HEK293T (cell line): ENCODE data around the gene DTNBP1.

ENCODE experiments used
- CTCF ChIA-PET: fragments of 350-600 bp; formaldehyde crosslinking; extraction: SDS; loops from one replicate; lab custom pipeline; 2021; ENCODE audit warnings: antibody characterized with exemption, inconsistent platforms; lab: Yijun Ruan, JAX
- POLR2A ChIA-PET: fragments of 350-600 bp; formaldehyde crosslinking; extraction: SDS; loops from one replicate; lab custom pipeline; 2020; ENCODE audit warnings: antibody characterized with exemption, inconsistent platforms; lab: Yijun Ruan, JAX
- DNase-seq: peaks from one replicate; pipeline ENCODE4 v3.0.0; 2012; ENCODE audit warnings: mixed read lengths; ENCODE audit errors: extremely low spot score
- ARNT ChIP-seq: fragments of 450-650 bp; IDR thresholded peaks from 2 replicates; pipeline ENCODE4 v1.6.1; 2017; ENCODE audit warnings: mild to moderate bottlenecking
- BHLHE40 ChIP-seq: fragments of 450-650 bp; IDR thresholded peaks from 2 replicates; pipeline ENCODE4 v1.6.1; 2016; ENCODE audit warnings: mild to moderate bottlenecking, moderate library complexity, borderline replicate concordance
- CTBP1 ChIP-seq: fragments of 450-650 bp; IDR thresholded peaks from 2 replicates; pipeline ENCODE4 v1.6.1; 2016; ENCODE audit warnings: borderline replicate concordance
- ELF4 ChIP-seq: fragments of 450-650 bp; IDR thresholded peaks from 2 replicates; pipeline ENCODE4 v1.6.1; 2017; ENCODE audit warnings: antibody characterized with exemption
- FOXA1 ChIP-seq: fragments of 450-650 bp; IDR thresholded peaks from 2 replicates; pipeline ENCODE4 v1.6.1; 2016; ENCODE audit warnings: mild to moderate bottlenecking
- FOXK2 ChIP-seq: fragments of 450-650 bp; IDR thresholded peaks from 2 replicates; pipeline ENCODE4 v1.6.1; 2016; ENCODE audit warnings: mild to moderate bottlenecking
- FOXM1 ChIP-seq: fragments of 450-650 bp; IDR thresholded peaks from 2 replicates; pipeline ENCODE4 v1.6.1; 2017; ENCODE audit warnings: mild to moderate bottlenecking, borderline replicate concordance
- HDGF ChIP-seq: fragments of 450-650 bp; IDR thresholded peaks from 2 replicates; pipeline ENCODE4 v1.6.1; 2017; ENCODE audit warnings: antibody characterized with exemption, borderline replicate concordance
- L3MBTL2 ChIP-seq: fragments of 450-650 bp; conservative IDR thresholded peaks from 2 replicates; pipeline ENCODE4 v1.6.1; 2016; ENCODE audit warnings: mild to moderate bottlenecking
- LEF1 ChIP-seq: fragments of 450-650 bp; IDR thresholded peaks from 2 replicates; pipeline ENCODE4 v1.6.1; 2017; ENCODE audit warnings: mild to moderate bottlenecking, borderline replicate concordance
- NFRKB ChIP-seq: fragments of 450-650 bp; IDR thresholded peaks from 2 replicates; pipeline ENCODE4 v1.6.1; 2016; ENCODE audit warnings: mild to moderate bottlenecking, moderate library complexity
- SP1 ChIP-seq: fragments of 450-650 bp; IDR thresholded peaks from 2 replicates; pipeline ENCODE4 v1.6.1; 2017
- SUZ12 ChIP-seq: fragments of 450-650 bp; IDR thresholded peaks from 2 replicates; pipeline ENCODE4 v1.6.1; 2016; ENCODE audit warnings: mild to moderate bottlenecking
- TARDBP ChIP-seq: fragments of 450-650 bp; IDR thresholded peaks from 2 replicates; pipeline ENCODE4 v1.6.1; 2016
- ZNF384 ChIP-seq: fragments of 450-650 bp; IDR thresholded peaks from 2 replicates; pipeline ENCODE4 v1.6.1; 2016
- TF ChIP-seq, protein P1 (sequence below): fragments of 450-650 bp; IDR thresholded peaks from 2 replicates; pipeline ENCODE4 v1.6.1; 2016

DTNBP1 gene

DNA sequence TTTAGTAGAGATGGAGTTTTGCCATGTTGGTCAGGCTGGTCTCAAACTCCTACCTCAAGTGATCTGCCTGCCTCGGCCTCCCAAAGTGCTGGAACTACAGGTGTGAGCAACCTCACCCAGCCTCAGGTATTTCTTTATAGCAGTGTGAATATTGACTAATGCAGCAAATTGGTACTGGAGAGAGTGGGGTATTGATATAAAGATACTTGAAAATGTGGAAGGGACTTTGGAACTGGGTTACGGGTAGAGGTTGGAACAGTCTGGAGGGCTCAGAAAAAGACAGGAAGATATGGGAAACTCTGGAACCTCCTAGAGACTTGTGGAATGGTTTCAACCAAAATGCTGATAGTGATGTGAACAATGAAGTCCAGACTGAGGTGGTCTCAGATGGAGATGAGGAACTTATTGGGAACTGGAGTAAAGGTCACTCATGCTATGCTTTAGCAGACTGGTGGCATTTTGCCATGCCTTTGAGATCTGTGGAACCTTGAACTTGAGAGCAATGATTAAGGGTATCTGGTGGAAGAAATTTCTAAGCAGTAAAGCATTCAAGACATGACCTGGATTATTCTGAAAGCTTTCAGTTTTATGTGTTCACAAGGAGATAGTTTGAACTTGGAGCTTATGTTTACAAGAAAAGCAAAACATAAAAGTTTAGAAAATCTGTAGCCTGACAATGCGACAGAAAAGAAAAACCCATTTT lies 127.2 kb downstream of the DTNBP1 start:
- CTCF ChIA-PET, result no interaction called here
- POLR2A ChIA-PET, result no interaction called here
- no peak for DNase-seq
- TF ChIP-seq FOXA1 (no peak), CTBP1 (no peak), ZNF384 (no peak), SP1 (no peak), ARNT (no peak), TARDBP (no peak), NFRKB (no peak), SUZ12 (no peak), FOXM1 (no peak), HDGF (no peak), L3MBTL2 (no peak), LEF1 (no peak), BHLHE40 (no peak), FOXK2 (no peak), ELF4 (no peak)
- TF ChIP-seq, protein P1, sequence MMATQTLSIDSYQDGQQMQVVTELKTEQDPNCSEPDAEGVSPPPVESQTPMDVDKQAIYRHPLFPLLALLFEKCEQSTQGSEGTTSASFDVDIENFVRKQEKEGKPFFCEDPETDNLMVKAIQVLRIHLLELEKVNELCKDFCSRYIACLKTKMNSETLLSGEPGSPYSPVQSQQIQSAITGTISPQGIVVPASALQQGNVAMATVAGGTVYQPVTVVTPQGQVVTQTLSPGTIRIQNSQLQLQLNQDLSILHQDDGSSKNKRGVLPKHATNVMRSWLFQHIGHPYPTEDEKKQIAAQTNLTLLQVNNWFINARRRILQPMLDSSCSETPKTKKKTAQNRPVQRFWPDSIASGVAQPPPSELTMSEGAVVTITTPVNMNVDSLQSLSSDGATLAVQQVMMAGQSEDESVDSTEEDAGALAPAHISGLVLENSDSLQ, result no peak

DNA sequence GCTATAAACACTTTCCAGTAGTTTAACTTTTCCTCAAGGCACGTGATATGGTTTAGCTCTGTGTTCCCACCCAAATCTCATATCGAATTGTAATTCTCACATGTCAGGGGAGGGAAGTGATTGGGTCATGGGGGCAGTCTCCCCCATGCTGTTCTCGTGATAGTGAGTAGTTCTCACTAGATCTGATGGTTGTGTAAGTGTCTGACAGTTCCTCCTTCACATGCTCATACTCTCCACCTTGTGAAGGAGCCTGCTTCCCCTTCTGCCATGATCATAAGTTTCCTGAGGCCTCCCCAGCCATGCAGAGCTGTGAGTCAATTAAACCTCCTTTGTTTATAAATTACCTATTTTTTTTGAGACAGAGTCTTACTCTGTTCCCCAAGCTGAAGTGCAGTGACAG lies 127.9 kb downstream of the DTNBP1 start:
- POLR2A ChIA-PET, result no interaction called here
- no peak for DNase-seq
- TF ChIP-seq SUZ12, result no peak
- no peak for TF ChIP-seq FOXM1
- no peak for TF ChIP-seq ELF4
- TF ChIP-seq HDGF, result no peak
- no peak for TF ChIP-seq TARDBP
- TF ChIP-seq L3MBTL2, result no peak
- TF ChIP-seq NFRKB, result no peak
- TF ChIP-seq, protein P1, result no peak
- no peak for TF ChIP-seq SP1
- TF ChIP-seq BHLHE40, result no peak
- TF ChIP-seq LEF1, result no peak
- CTCF ChIA-PET, result no interaction called here

DNA sequence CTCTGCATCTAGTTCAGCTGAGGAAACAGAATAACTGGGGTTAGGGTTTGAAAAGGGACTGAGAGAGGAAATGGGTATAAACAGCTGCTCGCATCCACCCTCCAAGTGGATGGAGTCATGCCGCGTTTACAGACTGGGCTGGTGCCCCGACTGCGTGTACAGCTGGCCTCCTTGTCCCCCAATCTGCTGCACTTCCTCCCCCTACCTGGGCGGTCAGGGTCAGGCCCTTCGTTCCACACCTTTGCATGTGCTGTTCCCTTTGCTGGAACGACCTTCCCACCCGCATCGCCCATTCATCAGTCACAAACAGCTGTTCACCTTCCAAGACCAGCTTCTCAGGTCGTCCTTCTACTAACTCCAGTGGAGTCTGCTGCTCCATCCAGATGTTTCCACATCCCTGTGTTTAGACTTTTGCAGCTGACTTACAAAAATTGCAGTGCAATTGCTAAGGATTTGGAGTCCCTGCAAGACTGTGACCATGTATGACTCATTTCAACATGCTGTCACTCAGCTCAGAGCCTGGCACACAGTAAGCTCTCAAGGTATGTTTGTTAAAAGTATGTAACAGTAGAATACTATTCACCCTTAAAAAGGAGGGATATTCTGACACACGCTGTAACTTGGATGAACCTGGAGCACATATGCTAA lies 129.3 kb downstream of the DTNBP1 start:
- no peak for TF ChIP-seq FOXM1
- TF ChIP-seq, protein P1, result 0 out of 2 replicates have a peak, but pooled peaks have one; percentile 24
- ChIA-PET POLR2A (interaction anchor here (0.8 kb wide), 1 partner anchor 10 kb away, joined by 3 read pairs; no protein-coding TSS in a partner anchor), CTCF (no interaction called here)
- no peak for DNase-seq

DNA sequence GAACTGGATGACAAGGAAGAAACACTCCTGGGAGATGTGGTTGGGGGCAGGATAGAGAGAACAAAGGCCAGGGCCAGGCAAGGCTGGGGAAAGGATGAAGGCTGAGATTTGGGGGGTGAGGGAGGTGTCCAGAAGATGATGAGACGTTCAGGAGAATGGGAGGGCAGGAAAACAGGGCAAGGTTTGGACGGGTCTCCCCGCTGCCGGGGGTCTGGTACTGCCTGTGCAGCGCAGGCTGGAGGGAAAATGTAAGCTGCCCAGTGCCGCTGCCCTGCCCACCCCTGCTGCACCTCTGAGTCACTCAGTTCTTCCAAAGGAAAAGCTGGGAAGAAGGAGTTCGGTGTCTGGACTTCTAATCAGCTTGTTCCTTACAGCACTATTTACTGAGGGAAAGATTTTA lies 130.9 kb downstream of the DTNBP1 start:
- POLR2A ChIA-PET, result no interaction called here
- TF ChIP-seq, protein P1, result no peak
- TF ChIP-seq TARDBP (no peak), LEF1 (no peak), SP1 (no peak), SUZ12 (no peak), ZNF384 (no peak), FOXA1 (no peak), ARNT (no peak), HDGF (no peak), FOXK2 (no peak), L3MBTL2 (no peak), FOXM1 (no peak), CTBP1 (no peak), BHLHE40 (no peak), NFRKB (no peak), ELF4 (no peak)
- no peak for DNase-seq
- CTCF ChIA-PET, result no interaction called here

DNA sequence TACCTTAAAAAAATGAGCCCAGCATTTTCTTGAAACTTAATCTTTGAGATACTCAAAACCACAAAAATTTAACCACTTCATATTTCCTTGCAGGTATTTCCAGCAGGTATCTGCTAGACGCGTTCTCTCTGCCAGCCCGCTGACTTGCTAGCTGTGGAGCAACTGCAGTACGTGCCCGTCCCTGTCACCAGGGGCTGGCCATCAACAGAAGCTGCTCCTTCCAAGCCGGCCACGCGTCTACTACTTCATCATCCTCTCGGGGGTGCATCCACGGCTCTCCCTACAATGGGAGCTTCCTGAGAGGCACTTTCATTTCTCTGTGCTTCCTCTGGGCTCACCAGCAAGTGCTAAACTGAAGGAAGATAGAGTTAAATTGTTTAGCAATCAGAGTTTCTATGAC lies 132.4 kb downstream of the DTNBP1 start:
- ChIA-PET POLR2A (no interaction called here), CTCF (no interaction called here)
- no peak for DNase-seq
- no peak for TF ChIP-seq L3MBTL2
- TF ChIP-seq FOXM1, result no peak
- no peak for TF ChIP-seq ZNF384
- no peak for TF ChIP-seq BHLHE40
- TF ChIP-seq TARDBP, result no peak
- TF ChIP-seq LEF1, result no peak
- no peak for TF ChIP-seq SUZ12
- no peak for TF ChIP-seq ELF4
- TF ChIP-seq, protein P1, result no peak
- no peak for TF ChIP-seq ARNT
- no peak for TF ChIP-seq SP1
- no peak for TF ChIP-seq FOXA1
- no peak for TF ChIP-seq HDGF
- TF ChIP-seq FOXK2, result no peak
- no peak for TF ChIP-seq CTBP1
